Activated T-cell treated with anti-CD3 and anti-CD28 coated beads, Interleukin-2, amount 50 U/mL, for 72 hours (primary cell): ENCODE results near the gene LIMD2. TPM values are rescaled to one million over a fixed set of nuclear protein-coding genes. Genes with fewer than 3 reads are reported as not detected.
A peak's percentile ranks its signal among the peaks of the same experiment; 100 is the strongest.

Experiments
- ATAC-seq, 2 donors: fragments of 150-1000 bp; cut with Tn5 transposase; replicated peaks in 1 of 2; 2 replicates each; pipeline ENCODE4 v1.10.0; 2021; ENCODE audit warnings: moderate library complexity in 2 of 2, mild to moderate bottlenecking in 1 of 2
- DNase-seq, 2 donors: peaks; one replicate each; pipeline ENCODE4 v3.0.0; 2021 to 2022; ENCODE audit warnings: mixed read lengths in 1 of 2
- H3K27ac Mint-ChIP-seq: one replicate; pipeline ENCODE4 v1.8.0; 2022; ENCODE audit warnings: mild to moderate bottlenecking, moderate library complexity, mixed read lengths
- H3K27me3 Mint-ChIP-seq: one replicate; pipeline ENCODE4 v1.8.0; 2022; ENCODE audit warnings: low read depth, mixed read lengths
- H3K36me3 Mint-ChIP-seq, 2 donors: one replicate each; pipeline ENCODE4 v1.8.0; 2022; ENCODE audit warnings: mixed read lengths in 2 of 2, mild to moderate bottlenecking in 1 of 2; ENCODE audit not compliant: insufficient read depth in 2 of 2
- H3K4me1 Mint-ChIP-seq: one replicate; pipeline ENCODE4 v1.8.0; 2022; ENCODE audit warnings: low read depth, mixed read lengths
- H3K4me3 Mint-ChIP-seq, 2 donors: one replicate each; pipeline ENCODE4 v1.8.0; 2022; ENCODE audit warnings: mild to moderate bottlenecking in 2 of 2, mixed read lengths in 2 of 2, moderate library complexity in 2 of 2
- H3K9me3 Mint-ChIP-seq, 2 donors: one replicate each; pipeline ENCODE4 v1.8.0; 2022; ENCODE audit warnings: mixed read lengths in 2 of 2
- total RNA-seq, 2 donors: library from RNA; stranded (reverse); gene quantifications; one replicate each; pipeline ENCODE4 v1.2.3, GENCODE V29; 2022

Gene LIMD2
- total RNA-seq, 2 donors from 2014 or later, result 227 to 324 TPM

GRCh38 chr17:63685578-63685977 lies 14.3 kb downstream of the LIMD2 start:
- DNase-seq, result no peak
- Mint-ChIP-seq H3K36me3 (peaks cover 3 to 5% of the 10 kb centered on the region in 2 donors), H3K27me3 (no peaks in the 10 kb centered on the region), H3K4me1 (peaks cover 21% of the 10 kb centered on the region), H3K4me3 (no peak overlapping the region), H3K9me3 (no peaks in the 10 kb centered on the region), H3K27ac (peak overlapping the region; percentile 82)
- no peak for ATAC-seq

GRCh38 chr17:63685041-63685440 lies 14.9 kb downstream of the LIMD2 start:
- Mint-ChIP-seq H3K27ac (no peak overlapping the region), H3K9me3 (no peaks in the 10 kb centered on the region), H3K4me3 (no peak overlapping the region), H3K27me3 (no peaks in the 10 kb centered on the region), H3K36me3 (peaks cover 3 to 5% of the 10 kb centered on the region in 2 donors), H3K4me1 (peaks cover 21% of the 10 kb centered on the region)
- no peak for ATAC-seq
- no peak for DNase-seq

- Mint-ChIP-seq H3K9me3 (no peaks in the 10 kb centered on the region), H3K4me1 (peaks cover 13% of the 10 kb centered on the region), H3K36me3 (peaks cover under 1 to 3% of the 10 kb centered on the region in 2 donors), H3K27ac (no peak overlapping the region), H3K4me3 (no peak overlapping the region), H3K27me3 (no peaks in the 10 kb centered on the region)
- no peak for ATAC-seq
- no peak for DNase-seq
These were observed 16.9 kb downstream of the LIMD2 start for GRCh38 chr17:63682981-63683380.

GRCh38 chr17:63682441-63682840 lies 17.5 kb downstream of the LIMD2 start:
- DNase-seq, result no peak
- Mint-ChIP-seq H3K4me1 (peaks cover 11% of the 10 kb centered on the region), H3K9me3 (no peaks in the 10 kb centered on the region), H3K27ac (no peak overlapping the region), H3K36me3 (peaks cover 0 to 3% of the 10 kb centered on the region in 2 donors), H3K27me3 (no peaks in the 10 kb centered on the region), H3K4me3 (no peak overlapping the region)
- no peak for ATAC-seq

GRCh38 chr17:63681530-63681929 lies 18.4 kb downstream of the LIMD2 start:
- H3K4me1 Mint-ChIP-seq, result peaks cover 11% of the 10 kb centered on the region
- H3K36me3 Mint-ChIP-seq, result peaks cover 0 to 3% of the 10 kb centered on the region in 2 donors
- no peaks in the 10 kb centered on the region for H3K27me3 Mint-ChIP-seq
- no peaks in the 10 kb centered on the region for H3K9me3 Mint-ChIP-seq
- H3K27ac Mint-ChIP-seq, result no peak overlapping the region
- no peak overlapping the region for H3K4me3 Mint-ChIP-seq
- ATAC-seq (no peak), DNase-seq (no peak)

GRCh38 chr17:63680700-63681099 lies 19.2 kb downstream of the LIMD2 start:
- DNase-seq (no peak), ATAC-seq (no peak)
- Mint-ChIP-seq H3K9me3 (no peaks in the 10 kb centered on the region), H3K36me3 (peaks cover 0 to 3% of the 10 kb centered on the region in 2 donors), H3K4me3 (no peak overlapping the region), H3K27me3 (no peaks in the 10 kb centered on the region), H3K27ac (peak overlapping the region; percentile 62), H3K4me1 (peaks cover 11% of the 10 kb centered on the region)

- no peak for DNase-seq
- no peaks in the 10 kb centered on the region for H3K27me3 Mint-ChIP-seq
- peaks cover 0 to 3% of the 10 kb centered on the region in 2 donors for H3K36me3 Mint-ChIP-seq
- no peak overlapping the region for H3K4me3 Mint-ChIP-seq
- ATAC-seq, result no peak
- peaks cover 9% of the 10 kb centered on the region for H3K4me1 Mint-ChIP-seq
- no peak overlapping the region for H3K27ac Mint-ChIP-seq
- no peaks in the 10 kb centered on the region for H3K9me3 Mint-ChIP-seq
These were observed 20.7 kb downstream of the LIMD2 start for GRCh38 chr17:63679214-63679613.

- H3K36me3 Mint-ChIP-seq, result no peaks in the 10 kb centered on the region
- ATAC-seq (no peak), DNase-seq (no peak)
- peak overlapping the region; percentile 54 for H3K27ac Mint-ChIP-seq
- no peaks in the 10 kb centered on the region for H3K27me3 Mint-ChIP-seq
- no peak overlapping the region for H3K4me3 Mint-ChIP-seq
- peaks cover 9% of the 10 kb centered on the region for H3K4me1 Mint-ChIP-seq
- no peaks in the 10 kb centered on the region for H3K9me3 Mint-ChIP-seq
These were observed 23.3 kb downstream of the LIMD2 start for GRCh38 chr17:63676584-63676983.

- DNase-seq, result no peak
- no peak for ATAC-seq
- Mint-ChIP-seq H3K27ac (peak overlapping the region; percentile 54), H3K36me3 (peaks cover under 1% of the 10 kb centered on the region in 2 donors), H3K27me3 (no peaks in the 10 kb centered on the region), H3K9me3 (no peaks in the 10 kb centered on the region), H3K4me1 (peaks cover 9% of the 10 kb centered on the region), H3K4me3 (no peak overlapping the region)
These were observed 24.0 kb downstream of the LIMD2 start for GRCh38 chr17:63675607-63676546.

- H3K27ac Mint-ChIP-seq, result no peak overlapping the region
These were observed 24.7 kb downstream of the LIMD2 start for GRCh38 chr17:63675231-63675606.

GRCh38 chr17:63672856-63673255 lies 27.1 kb downstream of the LIMD2 start:
- no peak for DNase-seq
- Mint-ChIP-seq H3K27ac (no peak overlapping the region), H3K4me3 (no peak overlapping the region), H3K9me3 (no peaks in the 10 kb centered on the region), H3K36me3 (peaks cover 2 to 5% of the 10 kb centered on the region in 2 donors), H3K27me3 (no peaks in the 10 kb centered on the region), H3K4me1 (peaks cover 9% of the 10 kb centered on the region)
- ATAC-seq, result no peak

More at GRCh38 chr17:63675231-63675606, 24.7 kb downstream of the LIMD2 start:
- peaks cover 9% of the 10 kb centered on the region for H3K4me1 Mint-ChIP-seq
- no peaks in the 10 kb centered on the region for H3K9me3 Mint-ChIP-seq
- H3K36me3 Mint-ChIP-seq, result peaks cover 2% of the 10 kb centered on the region in 2 donors
- no peak for ATAC-seq
- DNase-seq, result no peak
- no peaks in the 10 kb centered on the region for H3K27me3 Mint-ChIP-seq
- no peak overlapping the region for H3K4me3 Mint-ChIP-seq

- no peaks in the 10 kb centered on the region for H3K27me3 Mint-ChIP-seq
- H3K27ac Mint-ChIP-seq, result peak overlapping the region; percentile 45
- DNase-seq, result no peak
- ATAC-seq, result no peak
- no peaks in the 10 kb centered on the region for H3K4me1 Mint-ChIP-seq
- no peak overlapping the region for H3K4me3 Mint-ChIP-seq
- H3K9me3 Mint-ChIP-seq, result no peaks in the 10 kb centered on the region
- peaks cover 1 to 12% of the 10 kb centered on the region in 2 donors for H3K36me3 Mint-ChIP-seq
These were observed 34.3 kb downstream of the LIMD2 start for GRCh38 chr17:63665527-63666214.

GRCh38 chr17:63659850-63660249 lies 40.1 kb downstream of the LIMD2 start:
- Mint-ChIP-seq H3K4me3 (no peak overlapping the region), H3K4me1 (no peaks in the 10 kb centered on the region), H3K27ac (no peak overlapping the region), H3K27me3 (no peaks in the 10 kb centered on the region), H3K36me3 (peaks cover 1 to 13% of the 10 kb centered on the region in 2 donors), H3K9me3 (no peaks in the 10 kb centered on the region)
- no peak for DNase-seq
- ATAC-seq, result no peak
